GM23338 (cell line): ENCODE measurements around the gene IL12A.

ENCODE experiments used
- CREB1 ChIP-seq: fragments of 250-450 bp; sonication (Bioruptor Pico); IDR thresholded peaks from 2 replicates; pipeline ENCODE4 v1.5.0; 2020; ENCODE audit warnings: low read depth, mild to moderate bottlenecking, moderate library complexity
- CTCF ChIP-seq, 2 experiments: fragments of 200-600 bp in 1 of 2; sonication (generic) in 1 of 2; conservative IDR thresholded peaks; 2 replicates each; pipeline versions ENCODE4 v1.5.1 to v1.6.1; 2016 to 2017; ENCODE audit warnings: antibody characterized with exemption in 2 of 2, low read depth in 2 of 2, mild to moderate bottlenecking in 2 of 2, moderate library complexity in 1 of 2
- ETS1 ChIP-seq: IDR thresholded peaks from 2 replicates; pipeline ENCODE4 v1.6.1; 2016; ENCODE audit warnings: antibody characterized with exemption
- EZH2 ChIP-seq: fragments of 200-600 bp; sonication (generic); IDR thresholded peaks from one replicate; pipeline ENCODE4 v1.8.0; 2017; ENCODE audit warnings: antibody characterized with exemption, mild to moderate bottlenecking, low read depth; ENCODE audit not compliant: unreplicated experiment
- EZH2phosphoT487 ChIP-seq: fragments of 200-600 bp; sonication (generic); IDR thresholded peaks from one replicate; pipeline ENCODE4 v1.8.1; 2018; ENCODE audit warnings: antibody characterized with exemption; ENCODE audit not compliant: unreplicated experiment
- JUNB ChIP-seq: IDR thresholded peaks from one replicate; pipeline ENCODE4 v1.6.1; 2016; ENCODE audit warnings: antibody characterized with exemption; ENCODE audit not compliant: unreplicated experiment
- NANOG ChIP-seq: IDR thresholded peaks from 2 replicates; pipeline ENCODE4 v1.6.1; 2016; ENCODE audit warnings: antibody characterized with exemption, borderline replicate concordance
- POLR2AphosphoS5 ChIP-seq: IDR thresholded peaks from 2 replicates; pipeline ENCODE4 v1.6.1; 2016; ENCODE audit warnings: antibody characterized with exemption, low read depth
- REST ChIP-seq: IDR thresholded peaks from one replicate; pipeline ENCODE4 v1.6.1; 2018; ENCODE audit warnings: antibody characterized with exemption; ENCODE audit not compliant: unreplicated experiment
- STAT1 ChIP-seq: IDR thresholded peaks from one replicate; pipeline ENCODE4 v1.6.1; 2016; ENCODE audit warnings: antibody characterized with exemption; ENCODE audit not compliant: unreplicated experiment
- ZNF114 ChIP-seq: fragments of 250-450 bp; sonication (Bioruptor Pico); IDR thresholded peaks from 2 replicates; pipeline ENCODE4 v1.5.0; 2020; ENCODE audit warnings: mild to moderate bottlenecking, moderate library complexity

GRCh38 chr3:159971311-159971710 is 17.3 kb upstream of the IL12A start:
- no peak for TF ChIP-seq CTCF (conservative IDR thresholded peaks at IDR 0.05; ENCODE audit: low read depth in 2 of 2)
- no peak for TF ChIP-seq POLR2AphosphoS5
- TF ChIP-seq REST: peak; percentile 28
- TF ChIP-seq CREB1: no peak
- no peak for TF ChIP-seq NANOG
- no peak for TF ChIP-seq EZH2phosphoT487
- no peak for TF ChIP-seq ZNF114
- TF ChIP-seq JUNB: no peak
- no peak for TF ChIP-seq EZH2
- no peak for TF ChIP-seq STAT1
- TF ChIP-seq ETS1: no peak
